Stimulated activated naive B cell treated with anti-CD40 and anti-IgM and Interleukin-4, amounts not matched to agents 10 μg/mL and 1 μg/mL and 100 μg/mL, for 72 hours (primary cell): ENCODE measurements around the gene TPRN.
A peak's percentile ranks its signal among the peaks of the same experiment; 100 is the strongest.
"Not testable (repeated sequence)": the region's sequence is repeated elsewhere in the genome, so short reads cannot be mapped to it uniquely, and the experiment has no call there.

ENCODE experiments used
- ATAC-seq, 2 donors: fragments of 150-1000 bp; cut with Tn5 transposase; replicated peaks; 2 replicates each; pipeline ENCODE4 v1.10.0; 2021; ENCODE audit warnings: moderate library complexity in 1 of 2
- DNase-seq: peaks from one replicate; pipeline ENCODE4 v3.0.0; 2021
- H3K27ac Mint-ChIP-seq: one replicate; pipeline ENCODE4 v1.8.0; 2022; ENCODE audit warnings: mild to moderate bottlenecking, mixed read lengths
- H3K27me3 Mint-ChIP-seq, 2 donors: one replicate each; pipeline ENCODE4 v1.8.0; 2022; ENCODE audit warnings: mixed read lengths in 2 of 2
- H3K36me3 Mint-ChIP-seq, 2 donors: one replicate each; pipeline ENCODE4 v1.8.0; 2022; ENCODE audit warnings: mixed read lengths in 2 of 2, mild to moderate bottlenecking in 1 of 2
- H3K4me1 Mint-ChIP-seq, 2 donors: one replicate each; pipeline ENCODE4 v1.8.0; 2022; ENCODE audit warnings: mixed read lengths in 2 of 2, mild to moderate bottlenecking in 1 of 2
- H3K4me3 Mint-ChIP-seq, 2 donors: one replicate each; pipeline ENCODE4 v1.8.0; 2022; ENCODE audit warnings: mild to moderate bottlenecking in 2 of 2, mixed read lengths in 2 of 2, moderate library complexity in 1 of 2
- H3K9me3 Mint-ChIP-seq, 2 donors: one replicate each; pipeline ENCODE4 v1.8.0; 2022; ENCODE audit warnings: mixed read lengths in 2 of 2, mild to moderate bottlenecking in 1 of 2

TPRN gene

DNA sequence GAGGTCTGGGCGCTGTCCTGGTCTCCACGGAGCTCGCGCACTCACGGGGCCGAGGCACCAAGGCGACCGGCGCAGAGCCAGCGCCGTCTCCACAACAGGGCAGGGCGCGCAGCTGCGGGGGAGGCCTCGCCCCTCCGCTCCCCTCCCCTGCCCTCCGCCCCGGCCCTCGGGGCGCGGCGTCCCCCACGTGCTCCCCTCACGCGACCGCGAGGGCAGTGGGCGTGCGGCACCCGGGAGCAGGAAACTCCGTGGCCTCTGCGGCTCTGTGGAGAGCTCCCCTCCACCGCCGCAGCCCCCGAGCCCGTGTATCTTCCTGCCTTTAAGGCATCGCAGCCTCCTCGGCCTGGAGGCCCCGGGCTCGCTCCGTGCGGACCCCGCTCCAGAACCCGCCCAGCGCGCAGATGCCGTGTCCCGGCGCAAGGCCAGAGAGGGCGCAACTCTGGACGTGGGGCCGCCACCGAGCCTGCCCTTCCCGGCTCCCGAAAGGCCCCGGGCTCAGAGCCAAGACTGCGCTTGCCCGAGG, 39.8 kb upstream of the TPRN start:
- ATAC-seq (peak; percentile 44 to 52), DNase-seq (no peak)
- no peaks in the 10 kb centered on the region for H3K27me3 Mint-ChIP-seq
- H3K4me3 Mint-ChIP-seq: peak overlapping the region; percentile 86 to 94
- H3K9me3 Mint-ChIP-seq: no peaks in the 10 kb centered on the region
- H3K4me1 Mint-ChIP-seq: peaks cover 35 to 73% of the 10 kb centered on the region in 2 donors
- peaks cover 18 to 30% of the 10 kb centered on the region in 2 donors for H3K36me3 Mint-ChIP-seq
- peak overlapping the region; percentile 71 for H3K27ac Mint-ChIP-seq

DNA sequence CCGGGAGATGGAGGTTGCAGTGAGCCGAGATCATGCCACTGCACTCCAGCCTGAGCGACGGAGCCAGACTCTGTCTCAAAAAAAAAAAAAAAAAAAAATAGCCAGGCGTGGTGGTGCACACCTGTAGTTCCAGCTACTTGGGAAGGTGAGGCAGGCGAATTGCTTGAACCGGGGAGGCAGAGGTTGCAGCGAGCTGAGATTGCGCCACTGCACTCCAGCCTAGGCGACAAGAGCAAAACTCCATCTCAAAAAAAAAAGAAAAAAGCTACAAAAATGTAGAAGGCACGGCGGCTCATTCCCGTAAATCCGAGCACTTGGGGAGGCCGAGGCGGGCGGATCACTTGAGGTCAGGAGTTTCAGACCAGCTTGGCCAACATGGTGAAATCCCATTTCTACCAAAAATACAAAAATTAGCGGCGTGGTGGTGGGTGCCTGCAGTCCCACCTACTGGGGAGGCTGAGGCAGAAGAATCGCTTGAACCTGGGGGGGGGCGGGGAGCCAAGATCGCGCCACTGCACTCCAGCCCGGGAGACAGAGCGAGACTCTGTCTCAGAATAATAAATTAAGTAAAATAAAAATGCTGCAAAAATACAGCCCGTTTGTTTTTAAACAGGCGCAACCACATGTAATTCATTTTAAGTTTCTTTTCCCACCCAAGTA, 39.1 kb upstream of the TPRN start:
- DNase-seq: not testable (repeated sequence)

DNA sequence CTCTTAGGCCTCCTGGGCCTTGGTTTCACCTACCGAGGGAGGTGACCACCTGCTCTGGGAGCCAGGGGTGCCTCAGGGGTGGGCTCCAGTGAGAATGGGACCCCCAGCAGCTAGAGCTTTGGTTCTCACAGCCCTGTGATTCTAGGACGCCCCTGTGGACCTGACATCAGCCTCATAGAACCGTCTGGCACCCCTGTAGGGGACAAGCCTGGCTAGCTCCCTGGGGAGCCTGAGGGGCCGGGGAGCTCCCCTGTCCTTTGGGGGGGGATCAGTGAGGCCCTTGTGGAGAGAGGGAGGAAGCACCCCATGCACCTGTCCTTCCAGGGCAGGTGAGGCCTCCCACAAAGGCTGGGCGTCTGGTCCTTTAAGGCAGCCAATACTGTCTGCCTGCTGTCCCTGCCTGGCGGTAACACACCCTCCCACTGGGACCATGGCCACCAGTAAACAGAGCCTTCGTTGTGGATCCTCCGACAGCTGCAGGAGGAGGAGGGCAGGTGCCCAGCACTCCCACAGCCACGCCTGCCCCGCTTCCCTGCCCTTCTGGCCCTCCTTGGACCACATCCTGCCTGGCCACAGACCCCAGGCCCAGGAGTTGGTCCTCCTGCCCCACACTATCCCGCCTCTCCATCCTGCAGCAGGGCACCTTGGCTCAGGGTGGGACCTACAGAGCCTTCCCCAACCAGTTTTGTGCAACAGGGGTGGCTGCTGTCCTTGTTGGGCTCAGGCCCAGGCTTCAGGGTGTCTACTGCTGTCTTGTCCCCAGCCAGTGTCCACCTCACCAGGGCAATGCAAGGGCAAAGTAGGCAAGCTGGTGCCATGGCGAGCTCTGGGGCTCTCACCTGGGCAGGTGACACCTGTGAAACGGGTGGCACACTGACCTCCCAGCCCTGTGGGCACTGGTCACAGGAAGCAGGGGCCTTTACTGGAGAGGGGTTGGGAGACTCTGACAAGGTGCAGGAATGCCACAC, 37.5 kb upstream of the TPRN start:
- Mint-ChIP-seq H3K36me3 (peaks cover 16 to 17% of the 10 kb centered on the region in 2 donors), H3K4me1 (peaks cover 32 to 71% of the 10 kb centered on the region in 2 donors), H3K4me3 (peak overlapping the region; percentile 11 to 57), H3K27me3 (no peaks in the 10 kb centered on the region), H3K27ac (no peak overlapping the region), H3K9me3 (no peaks in the 10 kb centered on the region)
- no peak for ATAC-seq
- no peak for DNase-seq

More for the DNA sequence above, 39.1 kb upstream of the TPRN start:
- not testable (repeated sequence) for H3K9me3 Mint-ChIP-seq, ATAC-seq, H3K27me3 Mint-ChIP-seq
- Mint-ChIP-seq H3K36me3 (peaks cover 19 to 30% of the 10 kb centered on the region in 2 donors), H3K4me3 (peak overlapping the region; percentile 86 to 94), H3K27ac (peak overlapping the region; percentile 77), H3K4me1 (peaks cover 42 to 80% of the 10 kb centered on the region in 2 donors)

DNA sequence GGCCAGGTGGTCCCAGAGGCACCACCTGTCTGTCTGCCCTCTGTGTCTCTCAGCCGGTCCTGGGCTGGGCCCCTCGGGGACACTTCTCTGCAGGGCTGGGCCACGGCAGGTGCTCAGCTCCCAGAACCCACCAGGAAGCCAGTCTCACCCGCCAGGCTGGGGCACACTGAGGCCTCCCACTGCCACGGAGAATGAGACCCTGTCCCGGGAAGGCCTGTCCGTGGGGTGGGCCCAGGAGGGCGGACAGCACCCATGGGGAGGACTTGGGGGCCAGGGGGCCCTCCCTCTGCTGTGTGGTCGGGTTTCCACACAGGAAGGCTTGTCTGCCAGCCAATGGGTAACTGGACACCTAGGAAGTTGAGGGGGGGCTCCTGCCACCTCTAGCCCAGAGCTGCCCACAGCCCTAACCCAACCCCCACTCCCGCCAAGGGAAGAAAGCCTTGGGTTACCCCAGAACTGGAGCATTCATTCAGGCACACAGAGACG, 36.4 kb upstream of the TPRN start:
- no peak for DNase-seq
- Mint-ChIP-seq H3K36me3 (peaks cover 5 to 7% of the 10 kb centered on the region in 2 donors), H3K27me3 (peaks cover 0 to 6% of the 10 kb centered on the region in 2 donors), H3K4me1 (peaks cover 26 to 60% of the 10 kb centered on the region in 2 donors), H3K9me3 (no peaks in the 10 kb centered on the region), H3K27ac (peak overlapping the region; percentile 71), H3K4me3 (peak overlapping the region; percentile 46 to 61)
- no peak for ATAC-seq

DNA sequence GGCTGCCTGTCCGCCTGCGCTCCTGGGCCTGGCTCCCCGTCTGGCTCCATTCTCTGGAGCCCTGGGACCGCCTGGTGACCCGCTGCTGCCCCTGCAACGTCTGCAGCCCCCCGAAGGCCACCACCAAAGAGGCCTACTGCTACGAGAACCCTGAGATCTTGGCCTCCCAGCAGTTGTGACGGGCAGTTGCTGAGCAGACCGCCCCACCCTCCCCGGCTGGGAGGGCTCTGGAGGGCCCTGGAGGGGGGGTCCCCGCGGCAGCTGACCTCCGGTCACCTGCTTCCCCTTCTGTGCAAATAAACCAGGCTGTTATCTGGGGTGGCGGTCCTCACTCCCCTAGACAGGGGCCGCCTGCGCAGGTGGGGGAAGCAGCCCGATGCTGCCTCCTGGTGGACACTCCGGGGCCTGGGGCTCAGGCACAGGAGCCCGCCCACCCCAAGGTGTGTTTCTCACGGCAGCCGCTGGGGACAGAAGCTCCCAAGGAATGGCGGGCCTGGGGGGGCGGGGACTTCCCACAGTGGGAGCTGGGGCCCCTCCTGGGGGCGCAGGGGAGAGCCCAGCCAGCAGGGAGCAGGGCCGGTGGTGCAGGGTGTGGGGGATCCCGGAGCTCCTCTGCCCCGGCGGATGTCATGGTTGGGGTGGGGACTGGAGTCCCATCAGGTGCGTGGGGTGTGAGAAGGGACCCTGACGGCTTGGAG, 35.8 kb upstream of the TPRN start:
- Mint-ChIP-seq H3K9me3 (no peaks in the 10 kb centered on the region), H3K27ac (peak overlapping the region; percentile 71), H3K4me3 (peak overlapping the region; percentile 46 to 61), H3K36me3 (peaks cover 5 to 6% of the 10 kb centered on the region in 2 donors), H3K4me1 (peaks cover 26 to 60% of the 10 kb centered on the region in 2 donors), H3K27me3 (peaks cover 0 to 10% of the 10 kb centered on the region in 2 donors)
- peak; percentile 40 to 43 for ATAC-seq
- peak; percentile 82 for DNase-seq

DNA sequence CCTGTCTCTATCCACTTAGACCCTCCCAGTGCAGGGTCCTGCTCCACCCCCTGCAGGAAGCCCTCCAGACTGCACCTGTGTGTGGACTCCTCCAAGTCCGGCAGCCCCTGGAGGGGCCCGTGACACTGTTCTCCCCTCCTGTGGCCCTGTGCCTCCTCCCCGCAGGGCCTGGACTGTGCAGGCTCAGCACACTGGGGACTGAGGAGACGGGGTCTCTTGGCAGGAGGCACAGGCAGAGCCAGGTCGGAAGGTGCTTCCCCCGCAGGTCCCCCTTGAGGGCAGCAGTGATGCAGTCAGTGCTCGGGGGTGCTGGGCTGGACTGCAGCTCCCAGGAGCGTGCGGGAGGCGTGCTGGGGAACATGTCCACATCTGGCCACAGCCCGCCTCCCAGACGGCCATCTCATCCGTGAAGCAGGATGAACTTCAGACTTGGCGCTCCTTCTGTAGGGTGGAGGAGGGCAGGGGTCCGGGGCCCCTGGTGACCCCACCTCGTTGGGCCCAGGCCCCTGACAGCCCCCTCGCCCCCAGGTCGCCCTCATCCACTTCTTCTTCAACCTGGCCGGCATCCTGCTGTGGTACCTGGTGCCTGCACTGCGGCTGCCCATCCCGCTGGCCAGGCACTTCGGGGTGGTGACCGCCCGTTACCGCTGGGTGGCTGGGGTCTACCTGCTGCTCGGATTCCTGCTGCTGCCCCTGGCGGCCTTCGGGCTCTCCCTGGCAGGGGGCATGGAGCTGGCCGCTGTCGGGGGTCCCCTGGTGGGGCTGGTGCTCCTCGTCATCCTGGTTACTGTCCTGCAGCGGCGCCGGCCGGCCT, 35.1 kb upstream of the TPRN start:
- peaks cover 0 to 10% of the 10 kb centered on the region in 2 donors for H3K27me3 Mint-ChIP-seq
- DNase-seq: no peak
- H3K9me3 Mint-ChIP-seq: no peaks in the 10 kb centered on the region
- H3K4me3 Mint-ChIP-seq: peak overlapping the region; percentile 52 to 61
- no peak for ATAC-seq
- peaks cover 24 to 54% of the 10 kb centered on the region in 2 donors for H3K4me1 Mint-ChIP-seq
- no peak overlapping the region for H3K27ac Mint-ChIP-seq
- H3K36me3 Mint-ChIP-seq: peaks cover 0 to 4% of the 10 kb centered on the region in 2 donors

DNA sequence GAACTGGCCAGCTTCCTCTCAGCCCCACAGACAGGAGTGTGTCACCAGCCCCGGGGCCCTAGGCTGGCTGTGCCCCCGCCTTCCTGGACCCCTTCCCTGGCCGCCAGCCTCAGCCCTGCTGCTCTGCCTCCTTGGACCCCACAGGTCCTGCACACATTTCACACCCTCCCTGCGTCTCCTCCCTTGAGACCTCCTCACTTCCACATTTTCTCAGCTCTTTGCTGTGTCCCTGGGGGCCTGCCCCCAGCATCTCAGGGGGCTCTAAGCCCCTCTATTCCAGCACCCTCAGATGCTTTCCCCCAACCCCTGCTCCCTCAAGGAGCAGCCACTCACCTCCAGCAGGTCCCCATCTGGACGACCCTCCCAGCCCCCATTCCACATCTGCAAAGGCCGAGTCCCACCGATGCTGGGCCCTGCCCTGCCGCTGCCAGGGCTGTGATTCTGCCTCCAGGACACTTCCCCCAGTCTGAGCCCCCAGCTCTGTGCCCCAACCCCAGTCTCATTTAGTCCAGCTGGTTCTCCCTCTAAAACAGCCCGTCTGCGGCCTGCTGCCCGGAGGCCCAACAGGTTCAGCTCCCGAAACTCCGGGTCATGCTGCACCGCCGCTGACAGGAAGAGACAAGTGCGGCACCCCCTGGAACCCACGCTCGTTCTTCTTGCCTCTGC, 34.4 kb upstream of the TPRN start:
- peak; percentile 26 for ATAC-seq
- Mint-ChIP-seq H3K27me3 (peaks cover 0 to 11% of the 10 kb centered on the region in 2 donors), H3K27ac (peak overlapping the region; percentile 51), H3K9me3 (no peaks in the 10 kb centered on the region), H3K4me1 (peaks cover 24 to 54% of the 10 kb centered on the region in 2 donors), H3K4me3 (peak overlapping the region; percentile 42 to 52), H3K36me3 (peaks cover 0 to 4% of the 10 kb centered on the region in 2 donors)
- no peak for DNase-seq

DNA sequence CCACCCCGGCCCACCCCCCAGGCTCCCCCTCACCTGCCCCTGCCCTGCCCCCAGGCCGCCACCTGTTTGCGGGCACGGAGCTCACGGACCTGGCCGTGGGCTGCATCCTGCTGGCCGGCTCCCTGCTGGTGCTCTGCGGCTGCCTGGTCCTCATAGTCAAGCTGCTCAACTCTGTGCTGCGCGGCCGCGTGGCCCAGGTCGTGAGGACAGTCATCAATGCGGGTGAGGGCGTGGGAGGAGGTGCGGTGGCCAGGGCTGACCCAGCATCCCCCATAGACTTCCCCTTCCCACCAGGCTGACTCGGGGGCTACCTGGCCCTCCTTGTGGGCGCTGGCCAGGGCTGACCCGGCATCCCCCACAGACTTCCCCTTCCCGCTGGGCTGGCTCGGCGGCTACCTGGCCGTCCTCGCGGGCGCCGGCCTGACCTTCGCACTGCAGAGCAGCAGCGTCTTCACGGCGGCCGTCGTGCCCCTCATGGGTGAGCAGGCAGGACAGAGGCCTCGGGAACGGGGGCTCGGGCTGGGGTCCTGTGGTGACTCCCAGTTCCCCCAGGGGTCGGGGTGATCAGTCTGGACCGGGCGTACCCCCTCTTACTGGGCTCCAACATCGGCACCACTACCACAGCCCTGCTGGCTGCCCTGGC, 33.6 kb upstream of the TPRN start:
- H3K27me3 Mint-ChIP-seq: peaks cover 0 to 18% of the 10 kb centered on the region in 2 donors
- peaks cover 0 to 4% of the 10 kb centered on the region in 2 donors for H3K36me3 Mint-ChIP-seq
- no peak for DNase-seq
- H3K9me3 Mint-ChIP-seq: no peaks in the 10 kb centered on the region
- no peak overlapping the region for H3K4me3 Mint-ChIP-seq
- no peak overlapping the region for H3K27ac Mint-ChIP-seq
- peaks cover 24 to 47% of the 10 kb centered on the region in 2 donors for H3K4me1 Mint-ChIP-seq
- ATAC-seq: no peak

DNA sequence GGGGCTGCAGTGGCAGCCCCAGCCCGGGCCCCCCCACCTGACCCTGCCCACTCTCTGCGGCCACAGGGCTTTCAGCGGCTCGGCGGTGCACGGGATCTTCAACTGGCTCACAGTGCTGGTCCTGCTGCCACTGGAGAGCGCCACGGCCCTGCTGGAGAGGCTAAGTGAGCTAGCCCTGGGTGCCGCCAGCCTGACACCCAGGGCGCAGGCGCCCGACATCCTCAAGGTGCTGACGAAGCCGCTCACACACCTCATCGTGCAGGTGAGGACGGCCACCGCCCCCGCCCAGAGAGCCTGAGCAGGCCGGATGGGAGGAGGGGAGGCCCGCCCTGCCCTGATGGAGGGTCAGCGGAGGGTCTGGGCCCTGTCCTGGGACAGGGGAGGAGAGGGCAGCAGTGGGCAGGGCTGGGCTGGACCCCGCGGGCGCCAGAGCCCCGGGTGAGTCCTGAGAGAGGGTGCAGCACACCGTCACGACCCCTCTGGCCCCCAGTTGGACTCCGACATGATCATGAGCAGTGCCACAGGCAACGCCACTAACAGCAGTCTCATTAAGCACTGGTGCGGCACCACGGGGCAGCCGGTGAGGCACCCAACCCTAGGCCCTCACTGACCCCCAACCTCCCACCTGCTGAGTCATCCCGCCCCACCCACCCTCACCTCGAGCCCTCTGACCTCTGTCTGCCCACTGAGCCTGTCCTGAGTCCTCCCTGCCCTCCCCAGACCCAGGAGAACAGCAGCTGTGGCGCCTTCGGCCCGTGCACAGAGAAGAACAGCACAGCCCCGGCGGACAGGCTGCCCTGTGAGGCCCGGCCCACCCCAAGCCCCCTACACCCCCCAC, 32.8 kb upstream of the TPRN start:
- H3K27ac Mint-ChIP-seq: no peak overlapping the region
- no peak overlapping the region for H3K4me3 Mint-ChIP-seq
- H3K4me1 Mint-ChIP-seq: peaks cover 20 to 39% of the 10 kb centered on the region in 2 donors
- no peaks in the 10 kb centered on the region for H3K9me3 Mint-ChIP-seq
- peaks cover 4 to 21% of the 10 kb centered on the region in 2 donors for H3K27me3 Mint-ChIP-seq
- DNase-seq (no peak), ATAC-seq (no peak)
- peaks cover 0 to 2% of the 10 kb centered on the region in 2 donors for H3K36me3 Mint-ChIP-seq

DNA sequence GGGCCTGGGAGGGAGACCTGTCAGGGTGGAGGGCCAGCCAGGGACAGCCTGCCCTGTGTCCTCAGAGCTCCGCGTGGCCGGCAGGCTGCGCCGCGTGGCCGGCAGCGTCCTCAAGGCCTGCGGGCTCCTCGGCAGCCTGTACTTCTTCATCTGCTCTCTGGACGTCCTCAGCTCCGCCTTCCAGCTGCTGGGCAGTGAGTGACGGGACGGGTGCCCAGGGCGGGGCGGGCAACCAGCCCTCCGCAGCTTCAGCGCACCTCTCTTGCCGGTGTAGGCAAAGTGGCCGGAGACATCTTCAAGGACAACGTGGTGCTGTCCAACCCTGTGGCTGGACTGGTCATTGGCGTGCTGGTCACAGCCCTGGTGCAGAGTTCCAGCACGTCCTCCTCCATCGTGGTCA, 32.0 kb upstream of the TPRN start:
- peaks cover 17 to 35% of the 10 kb centered on the region in 2 donors for H3K4me1 Mint-ChIP-seq
- ATAC-seq (no peak), DNase-seq (no peak)
- no peak overlapping the region for H3K27ac Mint-ChIP-seq
- H3K27me3 Mint-ChIP-seq: peaks cover 7 to 25% of the 10 kb centered on the region in 2 donors
- H3K9me3 Mint-ChIP-seq: no peaks in the 10 kb centered on the region
- H3K36me3 Mint-ChIP-seq: peaks cover 0 to 2% of the 10 kb centered on the region in 2 donors
- H3K4me3 Mint-ChIP-seq: no peak overlapping the region

DNA sequence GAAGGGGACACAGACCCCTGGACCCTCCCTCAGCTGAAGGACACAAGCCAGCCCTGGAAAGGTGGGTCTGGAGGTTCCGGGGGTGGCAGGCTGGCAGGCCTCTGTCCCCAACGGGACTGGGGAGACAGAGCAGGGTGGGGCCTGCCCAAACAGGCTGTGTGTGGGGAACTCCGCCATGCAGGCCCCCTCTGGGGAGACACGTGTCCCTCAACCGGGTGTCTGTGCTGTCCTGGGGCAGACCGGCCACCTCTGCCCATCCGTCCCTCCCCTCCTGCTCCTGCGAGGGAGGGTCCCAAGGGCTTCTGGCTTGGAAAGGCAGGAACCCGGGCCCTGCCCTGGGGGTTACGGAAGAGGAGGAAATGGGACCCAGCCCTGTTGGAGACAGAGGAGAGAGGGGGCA, 31.6 kb upstream of the TPRN start:
- Mint-ChIP-seq H3K27ac (no peak overlapping the region), H3K4me3 (no peak overlapping the region), H3K4me1 (peaks cover 16 to 34% of the 10 kb centered on the region in 2 donors), H3K9me3 (no peaks in the 10 kb centered on the region), H3K36me3 (peaks cover 0 to 2% of the 10 kb centered on the region in 2 donors), H3K27me3 (peaks cover 9 to 28% of the 10 kb centered on the region in 2 donors)
- ATAC-seq: no peak
- no peak for DNase-seq
